ENCODE measurements around the gene PPP3R1. TPM values are rescaled to one million over a fixed set of nuclear protein-coding genes. Genes with fewer than 3 reads are reported as not detected.

Gene PPP3R1
- total RNA-seq (2022; extraction: Qiagen RNA extraction), result 51.7 to 74.8 TPM (median 58.7 TPM) in 5 replicates

GRCh38 chr2:68252400-68253218, at the start of gene PPP3R1:
Gene PPP3R1 (minus strand): TSS chr2:68252532. CDS start chr2:68252127, 405 bp downstream.

GRCh38 chr2:68157402-68158133, 94.8 kb downstream of the PPP3R1 start, which contains the start of gene PNO1:
Gene PNO1 (plus strand): TSS chr2:68157888. CDS start chr2:68157935, 47 bp downstream.

Other genes starting within 250 kb of the PPP3R1 start
- gene C1D, start 189.5 kb downstream of the PPP3R1 start, total RNA-seq (2022; extraction: Qiagen RNA extraction), result 31.7 to 50.3 TPM (median 35.4 TPM) in 5 replicates
- gene PNO1, start 94.6 kb downstream of the PPP3R1 start, total RNA-seq (2022; extraction: Qiagen RNA extraction), result 51.7 to 60.5 TPM (median 52.8 TPM) in 5 replicates
- gene CNRIP1, start 67.4 kb upstream of the PPP3R1 start, total RNA-seq (2022; extraction: Qiagen RNA extraction), result 1.5 to 2.3 TPM (median 2.1 TPM) in 5 replicates
- not detected in 5 replicates for gene PLEK, start 112.8 kb upstream of the PPP3R1 start, total RNA-seq (2022; extraction: Qiagen RNA extraction)
- 0.39 to 0.61 TPM (median 0.55 TPM) in 5 replicates for gene FBXO48, start 214.8 kb upstream of the PPP3R1 start, total RNA-seq (2022; extraction: Qiagen RNA extraction)
- 0.64 to 0.87 TPM (median 0.80 TPM) in 5 replicates for gene APLF, start 215.1 kb upstream of the PPP3R1 start, total RNA-seq (2022; extraction: Qiagen RNA extraction)